ENCODE results near the gene MDK.

MDK gene

DNA sequence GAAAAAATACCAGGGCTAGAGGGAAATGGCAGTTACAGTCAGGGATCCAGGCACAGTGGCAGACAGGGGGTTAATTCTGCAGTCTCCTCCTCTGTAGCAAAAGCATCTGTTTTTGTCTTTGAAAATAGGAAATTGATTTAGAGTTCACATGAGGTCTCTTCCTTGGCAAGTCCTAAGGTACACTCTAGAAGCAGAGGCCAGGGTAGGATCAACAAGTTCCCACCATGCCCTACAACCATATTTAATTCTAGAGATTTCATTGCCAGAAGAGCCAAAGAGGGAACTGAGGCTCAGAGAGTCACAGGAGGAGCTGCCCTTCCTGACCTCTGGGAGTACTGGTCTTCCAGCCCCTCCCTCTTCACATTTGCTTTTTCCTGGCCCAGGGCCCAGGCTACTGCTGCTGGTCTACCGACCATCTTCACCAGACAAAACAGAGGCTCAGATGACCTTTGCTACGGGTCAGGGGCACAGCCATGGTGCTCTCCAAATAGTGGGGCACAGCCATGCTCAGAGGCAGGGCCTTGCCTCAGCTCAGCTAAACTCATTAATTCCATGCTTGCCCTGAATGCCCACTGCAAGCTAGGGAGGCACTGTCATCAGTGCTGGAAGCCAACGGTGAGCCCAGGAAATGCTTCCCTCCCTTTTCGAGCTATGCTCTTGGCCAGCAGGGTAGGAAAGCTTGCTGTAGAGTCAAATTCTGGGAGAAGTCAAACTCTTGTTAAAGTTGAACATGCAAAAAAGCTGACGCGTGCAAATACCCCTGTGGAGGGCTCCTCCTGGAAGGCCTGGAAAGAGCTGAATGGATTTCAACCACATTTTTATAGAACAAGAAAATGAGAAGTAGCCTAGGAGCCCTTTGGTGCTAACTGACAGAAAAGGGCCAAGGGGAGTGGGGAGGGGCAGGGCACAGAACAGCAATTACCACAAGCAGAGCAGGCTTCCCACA lies 21.8 kb downstream of the MDK start:
- DNase-seq (ENCODE audit: low spot score): no peak

DNA sequence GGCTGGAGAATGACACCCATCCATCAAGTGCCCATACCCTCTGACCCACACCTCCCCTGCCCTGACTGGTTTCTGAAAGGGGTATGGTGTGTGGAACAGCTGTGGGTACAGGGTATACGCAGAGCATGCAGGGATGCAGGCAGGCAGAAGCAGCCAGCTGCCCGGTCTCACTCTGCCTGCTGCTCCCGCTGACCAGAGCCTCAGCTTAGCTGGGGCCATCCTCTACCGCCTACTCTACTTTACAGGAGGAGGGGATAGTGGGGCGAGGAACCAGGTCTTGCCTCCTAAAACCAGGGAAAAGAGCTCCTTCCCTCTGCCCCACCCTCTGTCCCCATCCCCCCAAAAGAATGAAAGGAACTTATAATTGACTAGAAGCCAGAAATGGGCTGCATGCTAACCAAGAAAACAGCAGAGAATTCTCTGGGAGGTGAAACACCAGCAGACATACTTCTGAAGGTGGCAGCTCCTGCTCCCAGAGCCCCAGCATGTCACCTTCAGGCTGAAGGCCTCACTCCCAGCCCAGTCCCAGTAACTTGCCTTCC lies 23.1 kb downstream of the MDK start:
- no peak for DNase-seq (ENCODE audit: low spot score)

DNA sequence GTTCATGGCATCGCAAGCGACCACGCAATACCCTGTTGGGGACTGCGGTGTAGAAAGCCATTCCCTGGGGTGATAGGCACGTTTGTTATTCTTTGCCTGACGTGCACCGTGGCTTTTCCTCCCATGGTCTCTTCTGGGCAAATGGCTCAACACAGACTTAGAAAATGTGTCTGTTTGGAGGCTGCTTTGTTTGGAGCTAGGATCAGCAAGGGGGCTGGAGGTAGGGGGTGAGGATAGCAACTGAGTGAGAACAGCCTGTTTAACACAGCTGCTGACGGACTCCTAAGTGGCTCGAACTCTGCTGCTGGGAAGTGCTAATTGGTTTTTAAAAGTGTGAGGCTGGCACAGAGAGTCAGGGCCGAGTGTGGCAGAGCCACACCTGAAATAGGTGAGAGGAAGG lies 26.2 kb downstream of the MDK start:
- no peak for DNase-seq (ENCODE audit: low spot score)

DNA sequence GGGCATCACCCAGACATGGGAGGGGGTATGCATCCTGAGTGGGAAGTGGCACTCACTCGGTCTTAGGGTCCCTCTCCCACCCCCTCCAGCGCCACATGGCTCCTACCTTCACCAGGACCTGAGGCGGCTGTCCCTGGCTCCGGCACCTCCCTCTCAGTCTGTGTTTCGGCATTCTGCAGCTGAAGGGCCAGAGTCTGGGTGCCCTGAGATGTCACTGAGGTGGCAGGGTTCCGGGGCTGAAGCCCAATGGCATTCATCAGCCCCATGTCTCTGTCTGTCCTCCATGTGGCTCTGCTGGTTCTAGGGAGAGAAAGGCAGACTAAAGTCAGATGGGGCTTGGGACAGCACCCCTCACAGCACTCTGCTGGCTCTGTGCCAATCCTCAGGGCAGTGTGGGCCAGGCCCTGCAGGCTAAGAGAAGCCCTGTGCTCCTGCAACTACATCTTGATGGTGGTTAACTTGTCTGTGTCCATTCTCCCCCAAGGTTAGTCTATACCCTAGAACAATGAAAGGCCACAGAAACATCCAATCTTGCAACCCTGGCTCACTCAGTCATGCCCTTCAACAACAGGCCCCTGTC lies 27.0 kb downstream of the MDK start:
- no peak for DNase-seq (ENCODE audit: low spot score)

DNA sequence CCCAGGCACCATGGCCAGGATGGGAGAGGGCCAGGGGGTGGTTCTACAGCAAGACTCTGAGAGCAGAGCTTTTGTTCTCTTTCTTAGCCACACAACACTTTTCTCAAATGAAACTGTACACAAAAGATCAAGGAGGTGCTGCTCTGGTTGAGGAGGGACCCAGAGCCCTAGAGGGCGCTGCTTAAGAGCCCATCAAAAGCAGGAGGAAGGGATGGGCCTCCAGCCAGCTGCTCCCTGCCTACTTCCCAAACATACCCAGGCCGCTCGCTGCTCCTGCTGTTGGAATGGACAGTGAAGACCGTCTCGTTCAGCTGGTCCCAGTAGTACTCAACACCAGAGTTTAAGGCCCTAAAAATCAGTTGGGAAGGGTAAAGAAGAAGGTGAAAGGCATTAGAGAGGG lies 28.6 kb downstream of the MDK start:
- no peak for DNase-seq (ENCODE audit: low spot score)

DNA sequence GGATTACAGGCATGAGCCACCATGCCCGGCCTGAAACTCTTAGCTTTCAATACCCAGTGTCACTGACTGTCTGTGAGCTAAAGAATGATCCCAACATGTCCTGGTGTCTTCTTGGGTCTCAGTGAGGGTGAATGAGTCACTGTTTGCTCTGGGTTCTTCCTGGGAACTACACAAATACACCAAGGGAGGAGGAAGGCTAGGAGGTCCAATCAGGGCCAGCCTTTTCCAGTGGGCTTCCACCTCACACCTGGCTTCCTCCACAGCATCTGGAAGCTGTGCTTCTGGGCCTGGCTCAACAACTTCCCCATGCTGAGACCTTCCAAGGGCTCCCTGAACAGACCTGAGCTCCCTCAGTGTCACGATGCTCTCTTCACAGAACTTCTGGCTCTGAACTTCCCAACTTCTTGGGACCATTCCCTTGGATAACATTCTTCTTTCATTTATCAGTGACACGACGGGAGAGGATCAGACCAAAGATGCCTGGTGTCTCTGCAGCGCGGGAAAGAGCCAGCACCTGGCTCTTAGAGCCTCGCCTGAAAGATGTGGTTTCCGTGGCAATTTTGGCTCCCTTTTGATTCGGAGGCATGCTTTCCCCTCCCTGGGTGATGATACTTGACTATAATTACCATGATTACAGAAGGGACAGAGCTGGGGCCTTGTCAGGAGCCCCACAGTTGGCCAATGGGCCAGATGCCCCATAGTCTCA lies 32.4 kb downstream of the MDK start:
- no peak for DNase-seq (ENCODE audit: low spot score)

DNA sequence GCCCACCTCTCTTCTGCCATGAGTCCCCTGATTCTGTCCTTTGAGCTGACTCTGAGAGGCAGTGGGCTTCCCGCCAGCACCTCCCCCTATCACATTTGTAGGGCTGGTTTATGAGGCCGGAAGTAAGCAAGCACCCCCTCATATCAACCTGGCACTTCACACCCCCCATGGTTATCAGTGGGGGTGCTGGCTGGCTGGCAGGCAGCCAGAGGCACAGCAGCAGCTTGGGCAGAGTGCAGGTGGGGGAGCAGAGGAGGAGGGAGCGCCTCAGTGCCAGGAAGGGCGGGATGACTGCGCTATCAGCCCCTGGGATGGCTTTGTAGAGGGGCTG lies 33.0 kb downstream of the MDK start:
- DNase-seq (ENCODE audit: low spot score): no peak

DNA sequence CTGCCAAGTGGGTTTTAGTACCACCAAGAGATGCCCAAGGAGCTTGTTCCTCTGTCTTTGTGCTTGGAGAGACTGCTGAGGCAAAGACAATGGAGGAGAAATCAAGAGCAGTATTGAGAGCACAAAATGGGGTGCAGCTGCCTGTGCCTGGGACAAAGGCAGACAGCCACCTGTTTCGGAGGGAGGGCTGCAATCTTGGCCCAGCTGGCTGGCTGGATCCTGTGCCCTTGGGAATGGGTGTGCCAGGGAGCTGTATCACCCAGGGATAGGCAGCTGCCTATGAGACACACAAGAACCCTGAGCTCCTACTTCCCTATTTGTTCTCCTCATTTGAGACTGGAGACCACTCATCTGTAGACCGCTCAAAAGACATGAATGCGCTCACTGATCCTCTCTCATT lies 33.4 kb downstream of the MDK start:
- no peak for DNase-seq (ENCODE audit: low spot score)

DNA sequence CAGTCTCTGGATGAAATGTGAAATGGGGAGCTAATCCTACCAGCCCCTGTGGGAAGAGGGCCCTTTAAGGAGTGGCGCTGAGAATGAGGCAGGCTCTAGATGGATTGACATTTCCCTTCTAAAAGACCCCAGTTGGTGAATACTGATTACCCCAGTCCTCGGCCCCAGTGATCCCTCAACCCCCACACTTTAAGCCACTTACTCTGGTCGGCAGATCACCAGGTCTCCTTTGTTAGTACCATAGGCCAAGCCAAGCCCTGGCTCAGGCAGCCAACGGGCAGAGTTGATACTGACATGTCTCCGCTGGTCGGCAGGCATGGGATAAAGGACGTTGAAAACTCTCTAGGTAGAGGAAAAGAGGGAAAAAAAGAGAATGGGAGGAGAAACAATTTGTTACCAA lies 36.2 kb downstream of the MDK start:
- DNase-seq (ENCODE audit: low spot score): no peak

DNA sequence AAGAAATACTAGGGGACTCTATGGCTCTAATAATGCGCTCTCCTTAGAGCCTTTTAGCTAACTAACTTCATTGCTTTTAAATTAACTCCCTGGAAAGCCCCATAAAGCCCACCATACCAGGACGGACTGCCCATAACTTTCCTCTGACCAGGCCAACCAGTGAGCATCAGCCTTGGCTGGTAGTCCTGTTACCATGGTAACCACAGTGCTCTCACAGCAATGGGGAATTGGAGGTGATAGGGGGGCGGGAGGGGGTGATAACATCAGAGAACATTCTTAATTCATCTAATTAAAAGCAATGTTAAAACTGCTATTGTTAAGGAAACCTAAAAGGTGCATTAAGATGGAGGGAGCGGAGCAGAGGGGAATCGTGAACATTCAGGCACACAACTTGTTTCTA lies 37.3 kb downstream of the MDK start:
- DNase-seq (ENCODE audit: low spot score): no peak

DNA sequence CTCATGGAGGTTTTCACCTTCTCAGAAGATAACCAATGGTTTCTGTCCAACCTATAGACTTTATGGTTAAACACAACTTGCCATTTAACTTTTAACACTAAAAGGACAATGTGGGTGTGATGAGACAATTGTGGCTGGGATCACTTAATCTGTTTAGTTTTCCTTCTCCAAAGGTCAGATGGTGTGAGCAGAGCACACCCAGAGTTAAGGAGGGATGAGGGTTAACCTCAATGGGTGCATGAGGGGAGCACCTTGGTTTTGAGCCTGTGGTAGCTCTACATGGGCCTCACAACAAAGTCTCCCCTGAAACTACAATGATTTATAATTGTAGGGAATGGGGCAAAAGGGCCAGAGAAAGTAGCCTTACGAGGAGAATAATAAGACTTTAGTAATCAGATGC lies 39.0 kb downstream of the MDK start:
- DNase-seq (ENCODE audit: low spot score): no peak

DNA sequence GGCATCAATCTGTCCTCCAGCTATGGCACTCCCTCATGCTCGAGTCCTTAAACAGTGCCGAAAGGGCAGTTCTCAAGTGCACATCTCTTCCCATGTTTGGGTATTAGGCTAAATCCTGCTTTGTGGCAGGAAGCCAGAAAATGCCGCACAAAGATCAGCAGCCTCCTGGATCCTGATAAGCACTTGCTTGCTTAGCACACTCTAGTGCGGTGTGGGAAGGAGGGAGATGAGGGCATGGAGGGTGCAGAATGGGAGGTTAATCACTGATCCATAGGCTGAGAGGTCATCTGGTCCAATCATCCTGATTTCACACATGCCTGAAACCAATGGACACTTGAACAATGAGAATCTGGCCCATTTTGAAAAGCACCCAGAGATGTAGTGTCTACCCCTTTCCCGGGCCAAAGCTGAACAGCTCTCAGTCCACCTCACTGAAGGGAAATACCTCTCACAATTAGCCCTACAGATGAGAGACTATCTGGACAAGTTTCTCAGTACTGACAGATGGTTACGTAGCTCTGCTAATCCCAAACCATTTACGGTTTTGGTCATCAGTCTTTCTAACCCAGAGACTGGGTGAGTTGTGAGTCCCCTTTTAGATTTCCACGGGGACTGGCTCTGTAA lies 39.9 kb downstream of the MDK start:
- DNase-seq (ENCODE audit: low spot score): no peak

DNA sequence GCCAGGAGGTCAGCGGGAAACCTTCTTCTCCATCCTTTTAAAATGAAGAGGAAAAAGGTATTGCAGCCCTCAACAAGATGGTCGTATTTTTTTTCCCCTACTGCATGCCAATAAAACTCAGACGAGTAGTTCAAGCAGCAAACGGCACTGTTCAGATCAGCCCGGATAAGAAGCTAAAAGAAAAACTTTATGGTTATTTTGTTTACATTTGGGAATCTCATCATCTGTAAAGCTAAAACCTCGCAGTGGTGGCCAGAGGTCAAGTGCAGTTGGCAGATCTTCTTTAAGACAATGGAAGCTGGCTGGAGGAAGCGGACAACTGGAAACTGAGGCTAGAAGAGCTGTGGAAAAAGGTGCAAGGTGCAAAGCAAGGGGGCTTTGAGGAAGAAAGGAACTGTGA lies 41.1 kb downstream of the MDK start:
- no peak for DNase-seq (ENCODE audit: low spot score)

DNA sequence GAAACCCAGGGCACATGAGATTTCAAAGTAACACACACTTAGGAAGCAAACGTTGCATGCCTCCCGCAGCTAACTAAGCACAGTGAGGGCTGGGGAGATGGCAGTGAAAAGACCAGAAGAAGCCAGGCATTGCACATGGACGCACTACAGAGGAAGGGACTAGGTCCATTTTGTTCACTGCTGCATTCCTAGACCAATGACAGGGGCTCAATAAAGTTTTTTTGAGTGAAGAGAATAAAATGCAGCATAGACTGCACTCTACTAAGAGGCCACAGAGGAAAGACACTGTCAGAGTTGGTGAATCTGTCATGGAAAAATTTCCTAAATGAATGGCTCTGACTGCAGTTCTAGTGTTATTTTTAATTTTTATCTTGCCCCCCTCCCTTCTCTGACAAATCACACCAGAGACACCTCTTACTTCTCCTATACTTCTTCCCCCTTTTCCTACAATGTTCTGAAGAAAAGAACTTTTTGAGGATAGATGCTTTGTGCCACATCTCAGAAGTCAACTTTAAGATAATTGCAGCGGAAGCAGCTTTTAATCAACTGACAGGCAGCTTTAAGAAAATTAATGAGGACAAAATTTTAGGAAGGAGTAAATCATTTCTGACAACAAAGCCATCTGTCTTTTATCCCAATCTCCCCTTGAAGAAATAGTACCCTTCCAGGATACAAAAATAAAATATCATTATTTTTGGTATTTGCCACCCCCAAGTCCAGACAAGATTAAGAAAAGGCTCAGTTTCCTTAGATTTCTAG lies 44.9 kb downstream of the MDK start:
- no peak for DNase-seq (ENCODE audit: low spot score)

DNA sequence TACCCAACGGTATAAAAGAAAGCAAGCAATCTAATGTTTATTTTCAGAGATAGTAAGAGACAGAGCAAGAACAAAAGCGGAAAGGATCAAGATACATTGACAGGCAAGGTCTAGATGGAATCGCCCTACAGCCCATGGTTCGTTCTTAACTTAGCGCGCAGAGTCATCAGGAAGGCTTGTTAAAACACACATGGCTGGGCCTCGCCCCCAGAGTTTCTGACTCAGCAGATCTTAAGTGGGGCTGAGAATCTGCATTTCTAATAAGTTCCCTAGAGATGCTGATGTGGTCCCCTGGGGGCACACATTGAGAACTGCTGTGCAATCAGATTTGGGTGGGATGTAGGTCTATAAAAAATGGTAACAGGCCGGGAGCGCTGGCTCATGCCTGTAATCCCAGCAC lies 45.9 kb downstream of the MDK start:
- no peak for DNase-seq (ENCODE audit: low spot score)

DNA sequence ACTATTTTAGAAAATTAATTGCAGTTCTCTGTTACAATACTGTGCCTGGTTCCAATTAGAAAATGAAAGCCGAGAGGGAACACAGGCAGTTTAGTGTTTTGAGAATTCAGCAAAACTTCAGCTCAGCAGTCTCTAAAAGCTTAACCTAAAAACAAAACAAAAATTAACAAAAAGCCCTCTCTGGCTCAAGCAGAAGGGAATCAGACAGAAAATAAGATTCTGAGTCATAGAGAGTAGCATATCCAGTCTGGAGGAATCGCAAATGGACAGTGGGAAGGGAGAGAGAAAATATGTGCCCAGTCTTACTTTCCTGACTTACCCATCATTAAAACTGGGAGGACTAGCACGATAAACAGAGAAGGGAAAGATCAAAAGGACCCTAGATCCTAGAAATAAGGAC lies 48.2 kb downstream of the MDK start:
- no peak for DNase-seq (ENCODE audit: low spot score)

DNA sequence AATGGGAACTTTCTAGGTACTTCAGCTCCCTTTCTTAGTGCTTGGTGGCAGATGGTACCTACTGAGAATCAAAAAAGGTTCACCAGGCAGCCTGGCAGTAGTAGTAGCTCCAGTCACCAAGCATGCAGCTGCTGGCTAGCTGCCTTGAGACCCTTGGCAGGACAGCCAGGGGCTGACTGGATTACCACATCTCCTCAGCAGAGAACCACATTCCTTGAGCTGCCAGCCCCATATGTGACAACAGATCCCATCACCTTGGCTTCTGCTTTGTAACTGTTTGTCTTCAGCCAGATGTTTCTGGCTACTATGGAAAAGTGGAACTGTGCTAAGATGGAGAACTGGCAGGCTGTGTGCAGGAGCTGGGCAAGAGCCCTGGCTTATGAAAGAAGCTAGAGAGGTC lies 49.7 kb downstream of the MDK start:
- no peak for DNase-seq (ENCODE audit: low spot score)
